Adrenal gland (tissue), 12 donors: ENCODE measurements around the gene SDR42E2. TPM values are rescaled to one million over a fixed set of nuclear protein-coding genes. Genes with fewer than 3 reads are reported as not detected.

Source experiments
- DNase-seq, 7 donors: peaks; one replicate each; pipeline ENCODE4 v3.0.0-alpha.2; 2019 to 2020
- H3K27ac ChIP-seq, 5 donors: fragments of 200-600 bp; sonication (generic) in 4 of 5; 1 replicate in 3 of 5; 2 replicates in 2 of 5; pipeline versions ENCODE4 v1.5.1 to v1.8.0; 2016 to 2020; ENCODE audit warnings: mild to moderate bottlenecking in 1 of 5
- H3K27me3 ChIP-seq: fragments of 200-600 bp; 2 replicates; pipeline ENCODE4 v1.8.0; 2021
- H3K36me3 ChIP-seq, 2 donors: fragments of 200-600 bp; replicated peaks in 1 of 2; 1 replicate in 1 of 2; 2 replicates in 1 of 2; pipeline versions ENCODE4 v1.5.1 to v1.8.0; 2018 to 2022
- H3K4me1 ChIP-seq, 2 donors: fragments of 200-600 bp; replicated peaks in 1 of 2; 1 replicate in 1 of 2; 2 replicates in 1 of 2; pipeline versions ENCODE4 v1.5.1 to v1.8.0; 2018 to 2021
- H3K4me3 ChIP-seq, 4 donors: fragments of 200-600 bp; sonication (generic) in 3 of 4; one replicate each; pipeline ENCODE4 v1.5.1; 2016 to 2018
- H3K9me3 ChIP-seq, 3 donors: fragments of 200-600 bp; sonication (generic) in 1 of 3; replicated peaks in 1 of 3; 1 replicate in 2 of 3; 2 replicates in 1 of 3; pipeline versions ENCODE4 v1.5.1 to v1.8.0; 2016 to 2021
- POLR2A ChIP-seq, 2 donors: fragments of 450-650 bp; IDR thresholded peaks; one replicate each; pipeline ENCODE4 v1.6.1; 2017; ENCODE audit warnings: antibody characterized with exemption in 2 of 2, mild to moderate bottlenecking in 2 of 2, moderate library complexity in 1 of 2
- WGBS, 4 donors: extraction: QIAGEN DNeasy Blood & Tissue Kit in 2 of 4; methylation state at CpG; one replicate each; pipeline versions ENCODE4 v1.1.5 to v1.1.7; 2013 to 2017; 5-methylcytosine and 5-hydroxymethylcytosine counted together
- intact Hi-C, 2 donors: fragments of 100-400 bp; cut with DNase I; formaldehyde crosslinking; loops; one replicate each; pipeline versions ENCODE4 v1.14.1 to v1.15.0; 2022 to 2023
- polyA plus RNA-seq, 3 donors: library from polyadenylated mRNA; stranded (reverse); fragments of 200-250 nt in 2 of 3; fragments of 350-450 nt in 1 of 3; fragmentation: Illumina TruSeq in 1 of 3; extraction: RNeasy Lipid Tissue Mini Kit (QIAGEN cat#74804) in 1 of 3; gene quantifications; one replicate each; pipeline ENCODE4 v1.2.3, GENCODE V29; 2013 to 2014
- total RNA-seq, 9 donors: library from RNA; depleted of rRNA in 4 of 9; stranded (reverse); fragments of >200 nt in 4 of 9; fragments of 120-200 nt in 1 of 9; fragmentation: NEBNext Ultra II Directional in 1 of 9; extraction: Animal tissue kit (Norgen Biotek cat#: 25700) in 1 of 9; gene quantifications; one replicate each; pipeline versions ENCODE4 v1.1.0 to v1.2.4, GENCODE V29; 2013 to 2023
- TF ChIP-seq, protein P1 (sequence below), 6 experiments: fragments of 450-650 bp in 4 of 6; fragments of 200-600 bp in 2 of 6; sonication (generic) in 1 of 6; IDR thresholded peaks; 1 replicate in 5 of 6; 2 replicates in 1 of 6; pipeline versions ENCODE4 v1.5.1 to v1.8.0; 2016 to 2021; ENCODE audit warnings: antibody characterized with exemption in 6 of 6, mild to moderate bottlenecking in 2 of 6, moderate library complexity in 1 of 6
- donor health status: healthy with polysubstance abuse.
- donor health status: Bipolar disorder and iron deficiency.
- donor health status: DM: yes; HTN: yes; CAD: no.
- donor health status: DM: no; HTN: no; CAD: no.
- donor health status: DM: no; HTN: no; CAD: no.
- donor health status: DM: yes; HTN: yes; CAD: no.

The SDR42E2 gene
- total and polyA plus RNA-seq, 12 donors = 0.08 to 0.10 TPM; not detected in 10

DNA sequence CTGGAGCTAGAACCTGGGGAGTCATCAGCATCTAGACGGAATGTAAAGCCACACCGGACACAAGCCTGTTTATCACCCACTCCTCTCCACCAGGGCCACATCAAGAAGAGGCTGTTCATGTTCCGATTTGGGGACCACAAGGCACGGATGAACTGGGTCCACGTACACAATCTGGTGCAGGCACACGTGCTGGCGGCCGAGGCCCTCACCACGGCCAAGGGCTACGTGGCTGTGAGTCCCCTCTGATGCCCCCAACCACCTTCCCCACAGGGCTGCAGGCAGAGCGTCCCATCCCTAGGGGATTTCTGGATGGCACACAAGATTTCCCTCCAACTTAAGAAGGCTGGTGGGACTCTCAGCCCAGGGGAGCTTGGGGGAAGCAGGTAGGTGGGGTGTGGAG lies 19.1 kb downstream of the SDR42E2 start:
- Histone ChIP-seq H3K36me3 (no peaks in the 10 kb centered on the region), H3K9me3 (no peaks in the 10 kb centered on the region), H3K27ac (no peak overlapping the region), H3K4me1 (no peaks in the 10 kb centered on the region), H3K27me3 (no peaks in the 10 kb centered on the region), H3K4me3 (no peak overlapping the region)
- intact Hi-C loops = no loop called here
- TF ChIP-seq, protein P1, sequence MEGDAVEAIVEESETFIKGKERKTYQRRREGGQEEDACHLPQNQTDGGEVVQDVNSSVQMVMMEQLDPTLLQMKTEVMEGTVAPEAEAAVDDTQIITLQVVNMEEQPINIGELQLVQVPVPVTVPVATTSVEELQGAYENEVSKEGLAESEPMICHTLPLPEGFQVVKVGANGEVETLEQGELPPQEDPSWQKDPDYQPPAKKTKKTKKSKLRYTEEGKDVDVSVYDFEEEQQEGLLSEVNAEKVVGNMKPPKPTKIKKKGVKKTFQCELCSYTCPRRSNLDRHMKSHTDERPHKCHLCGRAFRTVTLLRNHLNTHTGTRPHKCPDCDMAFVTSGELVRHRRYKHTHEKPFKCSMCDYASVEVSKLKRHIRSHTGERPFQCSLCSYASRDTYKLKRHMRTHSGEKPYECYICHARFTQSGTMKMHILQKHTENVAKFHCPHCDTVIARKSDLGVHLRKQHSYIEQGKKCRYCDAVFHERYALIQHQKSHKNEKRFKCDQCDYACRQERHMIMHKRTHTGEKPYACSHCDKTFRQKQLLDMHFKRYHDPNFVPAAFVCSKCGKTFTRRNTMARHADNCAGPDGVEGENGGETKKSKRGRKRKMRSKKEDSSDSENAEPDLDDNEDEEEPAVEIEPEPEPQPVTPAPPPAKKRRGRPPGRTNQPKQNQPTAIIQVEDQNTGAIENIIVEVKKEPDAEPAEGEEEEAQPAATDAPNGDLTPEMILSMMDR (IDR thresholded peaks at IDR 0.05) = no peak
- TF ChIP-seq POLR2A (IDR thresholded peaks at IDR 0.05) = no peak
- WGBS, 4 donors = 70 to 92% (median 86%) methylated on average over 5 to 11 of the region's 11 CpGs
- no peak for DNase-seq

DNA sequence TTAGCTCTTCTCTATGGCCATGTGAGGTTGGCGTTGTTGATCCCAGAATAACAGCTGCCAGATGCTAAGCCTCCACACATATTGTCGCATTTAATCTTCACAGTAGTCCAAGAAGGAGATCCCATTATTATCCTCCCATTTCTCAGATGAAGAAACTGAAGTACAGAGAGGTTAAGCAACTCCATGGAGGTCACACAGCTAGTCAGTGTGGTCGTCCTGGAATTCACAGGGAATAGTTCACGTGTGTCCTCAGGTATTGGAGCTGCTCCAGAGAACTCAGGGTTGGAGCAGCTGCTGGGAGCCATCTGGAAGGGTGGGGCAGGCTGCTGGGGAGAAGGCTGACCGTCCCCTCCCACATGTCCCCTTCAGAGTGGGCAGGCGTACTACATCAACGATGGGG lies 19.5 kb downstream of the SDR42E2 start:
- no peak for DNase-seq
- Histone ChIP-seq H3K4me3 (no peak overlapping the region), H3K36me3 (no peaks in the 10 kb centered on the region), H3K27ac (no peak overlapping the region), H3K4me1 (no peaks in the 10 kb centered on the region), H3K9me3 (no peaks in the 10 kb centered on the region), H3K27me3 (no peaks in the 10 kb centered on the region)
- TF ChIP-seq, protein P1 (IDR thresholded peaks at IDR 0.05) = no peak
- no peak for TF ChIP-seq POLR2A (IDR thresholded peaks at IDR 0.05)
- 81 to 88% (median 85%) methylated on average over 6 to 7 of the region's 7 CpGs for WGBS, 4 donors
- intact Hi-C loops = no loop called here

DNA sequence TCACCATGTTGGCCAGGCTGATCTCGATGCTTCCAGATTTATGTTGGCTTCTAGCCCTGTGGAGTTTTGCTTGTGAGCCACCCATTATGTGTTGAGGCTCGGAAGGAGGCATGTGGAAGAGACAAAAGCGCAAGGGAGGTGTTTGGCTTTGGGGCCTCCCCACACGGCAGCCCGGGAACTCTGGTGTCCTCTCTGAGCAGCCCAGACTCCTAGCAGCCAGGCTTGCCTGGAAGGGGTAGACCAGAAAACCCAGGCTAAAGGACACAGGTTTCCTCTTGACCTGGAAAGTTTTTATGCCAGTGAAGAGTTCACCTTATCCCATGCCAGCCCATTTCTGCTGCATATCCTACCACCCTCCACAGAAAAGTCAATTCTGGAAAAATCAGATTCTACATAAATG lies 21.0 kb downstream of the SDR42E2 start:
- no peak for DNase-seq
- intact Hi-C loops = no loop called here
- WGBS, 4 donors = 81 to 98% (median 87%) methylated on average over 5 of the region's 5 CpGs
- H3K4me3 ChIP-seq = no peak overlapping the region
- no peaks in the 10 kb centered on the region for H3K36me3 ChIP-seq
- no peaks in the 10 kb centered on the region for H3K27me3 ChIP-seq
- peaks cover 0 to 2% of the 10 kb centered on the region in 2 donors for H3K4me1 ChIP-seq
- TF ChIP-seq, protein P1 (IDR thresholded peaks at IDR 0.05) = no peak
- no peak for TF ChIP-seq POLR2A (IDR thresholded peaks at IDR 0.05)
- H3K9me3 ChIP-seq = no peaks in the 10 kb centered on the region
- no peak overlapping the region for H3K27ac ChIP-seq

DNA sequence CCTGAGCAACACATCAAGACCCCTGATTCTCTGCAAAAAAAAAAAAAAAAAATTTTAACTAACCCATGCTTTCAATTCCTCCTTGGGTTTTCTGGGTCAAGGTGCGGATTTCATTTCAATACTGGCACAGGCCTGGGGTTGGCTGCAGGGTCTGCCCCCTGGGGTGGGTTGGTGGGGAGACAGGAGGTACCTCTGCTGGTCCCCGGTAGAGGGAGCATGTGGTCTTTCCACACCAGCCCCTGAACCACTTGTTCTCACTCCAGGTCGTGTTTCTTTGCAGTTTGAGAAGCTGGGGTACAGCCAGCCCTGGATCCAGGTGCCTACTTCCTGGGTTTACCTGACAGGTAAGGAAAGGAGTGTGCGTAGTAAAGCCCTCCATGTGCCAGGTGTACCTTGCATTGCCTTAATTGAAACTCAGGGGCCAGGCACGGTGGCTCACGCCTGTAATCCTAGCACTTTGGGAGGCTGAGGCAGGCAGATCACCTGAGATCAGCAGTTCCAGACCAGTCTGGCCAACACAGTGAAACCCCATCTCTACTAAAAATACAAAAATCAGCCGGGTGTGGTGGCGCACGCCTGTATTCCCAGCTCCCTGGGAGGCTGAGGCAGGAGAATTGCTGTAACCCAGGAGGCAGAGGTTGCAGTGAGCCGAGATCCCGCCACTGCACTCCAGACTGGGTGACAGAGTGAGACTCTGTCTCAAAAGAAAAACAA lies 21.8 kb downstream of the SDR42E2 start:
- H3K4me1 ChIP-seq = peaks cover 4 to 9% of the 10 kb centered on the region in 2 donors
- no peak overlapping the region for H3K27ac ChIP-seq
- H3K27me3 ChIP-seq = no peaks in the 10 kb centered on the region
- no peaks in the 10 kb centered on the region for H3K9me3 ChIP-seq
- no peak overlapping the region for H3K4me3 ChIP-seq
- TF ChIP-seq POLR2A (IDR thresholded peaks at IDR 0.05) = no peak
- TF ChIP-seq, protein P1 (IDR thresholded peaks at IDR 0.05) = no peak
- H3K36me3 ChIP-seq = no peaks in the 10 kb centered on the region
- WGBS, 4 donors = 80 to 89% (median 82%) methylated on average over 9 to 11 of the region's 11 CpGs
- intact Hi-C loops = no loop called here
- DNase-seq = no peak
